Measurements from ENCODE around the gene KDF1. TPM values are rescaled to one million over a fixed set of nuclear protein-coding genes. Genes with fewer than 3 reads are reported as not detected.

KDF1 gene
- total RNA-seq, 3 donors from 2014 or later (not counting 1 experiment from before 2014, with no cell fraction given) = 0.20 to 0.52 TPM; not detected in 1

GRCh38 chr1:26932531-26932930, 27.7 kb downstream of the KDF1 start:
- Histone ChIP-seq H3K27ac (ENCODE audit: low read length) (no peak overlapping the region), H3K9me3 (ENCODE audit: control insufficient read depth, insufficient read depth, low read length) (no peaks in the 10 kb centered on the region), H3K27me3 (ENCODE audit: control insufficient read depth, insufficient read depth, low read length) (no peaks in the 10 kb centered on the region), H3K4me1 (ENCODE audit: control insufficient read depth, insufficient read depth, low read length) (no peaks in the 10 kb centered on the region), H3K36me3 (ENCODE audit: control insufficient read depth, insufficient read depth, low read length) (peaks cover 31% of the 10 kb centered on the region), H3K4me3 (ENCODE audit: low read length) (no peak overlapping the region)
- DNase-seq (no peak), ATAC-seq (no peak)
- H3K36me3 Mint-ChIP-seq = no peaks in the 10 kb centered on the region
- H3K4me1 Mint-ChIP-seq = peaks cover 4 to 7% of the 10 kb centered on the region in 2 donors
- no peak overlapping the region for H3K4me3 Mint-ChIP-seq
- H3K9me3 Mint-ChIP-seq = no peaks in the 10 kb centered on the region
- intact Hi-C loops (cut with micrococcal nuclease) = no loop called here
- peak overlapping the region in 1 of 2 donors; percentile 36 for H3K27ac Mint-ChIP-seq
- H3K27me3 Mint-ChIP-seq (ENCODE audit: low read depth in 2 of 2) = no peaks in the 10 kb centered on the region
- TF ChIP-seq CTCF (IDR thresholded peaks at IDR 0.05) = no peak
- whole genome bisulfite sequencing (ENCODE audit: insufficient coverage) = 100% methylated on average over 1 of the region's 3 CpGs

GRCh38 chr1:26923711-26924110, 36.6 kb downstream of the KDF1 start:
- Mint-ChIP-seq H3K36me3 (no peaks in the 10 kb centered on the region), H3K4me1 (peaks cover 39 to 41% of the 10 kb centered on the region in 2 donors), H3K27me3 (ENCODE audit: low read depth in 2 of 2) (no peaks in the 10 kb centered on the region), H3K4me3 (peak overlapping the region; percentile 97), H3K27ac (peak overlapping the region; percentile 93 to 97), H3K9me3 (no peaks in the 10 kb centered on the region)
- Histone ChIP-seq H3K27ac (ENCODE audit: low read length) (no peak overlapping the region), H3K9me3 (ENCODE audit: control insufficient read depth, insufficient read depth, low read length) (no peaks in the 10 kb centered on the region), H3K36me3 (ENCODE audit: control insufficient read depth, insufficient read depth, low read length) (peaks cover 29% of the 10 kb centered on the region), H3K27me3 (ENCODE audit: control insufficient read depth, insufficient read depth, low read length) (no peaks in the 10 kb centered on the region), H3K4me1 (ENCODE audit: control insufficient read depth, insufficient read depth, low read length) (peaks cover 18% of the 10 kb centered on the region), H3K4me3 (ENCODE audit: low read length) (no peak overlapping the region)
- intact Hi-C loops (cut with micrococcal nuclease) = no loop called here
- ATAC-seq (no peak), DNase-seq (no peak)
- TF ChIP-seq CTCF (IDR thresholded peaks at IDR 0.05) = no peak
- WGBS (ENCODE audit: insufficient coverage) = 95% methylated on average over 3 of the region's 3 CpGs

GRCh38 chr1:26922901-26923300, 37.4 kb downstream of the KDF1 start:
- ATAC-seq = no peak
- DNase-seq = no peak
- H3K9me3 ChIP-seq (ENCODE audit: control insufficient read depth, insufficient read depth, low read length) = no peaks in the 10 kb centered on the region
- TF ChIP-seq CTCF (IDR thresholded peaks at IDR 0.05) = no peak
- Mint-ChIP-seq H3K4me3 (peak overlapping the region; percentile 97), H3K27me3 (ENCODE audit: low read depth in 2 of 2) (no peaks in the 10 kb centered on the region), H3K9me3 (no peaks in the 10 kb centered on the region), H3K27ac (peak overlapping the region; percentile 93 to 97), H3K4me1 (peaks cover 35 to 39% of the 10 kb centered on the region in 2 donors), H3K36me3 (no peaks in the 10 kb centered on the region)
- no peak overlapping the region for H3K27ac ChIP-seq (ENCODE audit: low read length)
- intact Hi-C loops (cut with micrococcal nuclease) = no loop called here
- no peaks in the 10 kb centered on the region for H3K27me3 ChIP-seq (ENCODE audit: control insufficient read depth, insufficient read depth, low read length)
- H3K36me3 ChIP-seq (ENCODE audit: control insufficient read depth, insufficient read depth, low read length) = peaks cover 22% of the 10 kb centered on the region
- WGBS (ENCODE audit: insufficient coverage) = 97% methylated on average over 3 of the region's 3 CpGs
- H3K4me1 ChIP-seq (ENCODE audit: control insufficient read depth, insufficient read depth, low read length) = peaks cover 18% of the 10 kb centered on the region
- no peak overlapping the region for H3K4me3 ChIP-seq (ENCODE audit: low read length)

GRCh38 chr1:26922431-26922729, 37.9 kb downstream of the KDF1 start:
- DNase-seq (no peak), ATAC-seq (no peak)
- peak overlapping the region; percentile 93 to 97 for H3K27ac Mint-ChIP-seq
- Histone ChIP-seq H3K4me3 (ENCODE audit: low read length) (peak overlapping the region; percentile 69), H3K27me3 (ENCODE audit: control insufficient read depth, insufficient read depth, low read length) (no peaks in the 10 kb centered on the region), H3K27ac (ENCODE audit: low read length) (peak overlapping the region; percentile 84), H3K9me3 (ENCODE audit: control insufficient read depth, insufficient read depth, low read length) (no peaks in the 10 kb centered on the region), H3K36me3 (ENCODE audit: control insufficient read depth, insufficient read depth, low read length) (peaks cover 19% of the 10 kb centered on the region), H3K4me1 (ENCODE audit: control insufficient read depth, insufficient read depth, low read length) (peaks cover 18% of the 10 kb centered on the region)
- 49% methylated on average over 6 of the region's 6 CpGs for WGBS (ENCODE audit: insufficient coverage)
- TF ChIP-seq CTCF (IDR thresholded peaks at IDR 0.05) = no peak
- intact Hi-C loops (cut with micrococcal nuclease) = no loop called here
- no peaks in the 10 kb centered on the region for H3K9me3 Mint-ChIP-seq
- H3K4me1 Mint-ChIP-seq = peaks cover 34 to 39% of the 10 kb centered on the region in 2 donors
- H3K36me3 Mint-ChIP-seq = no peaks in the 10 kb centered on the region
- H3K27me3 Mint-ChIP-seq (ENCODE audit: low read depth in 2 of 2) = no peaks in the 10 kb centered on the region
- H3K4me3 Mint-ChIP-seq = peak overlapping the region; percentile 97

Data from natural killer cell (primary cell).